T follicular helper cell (primary cell): Measurements from ENCODE around the gene FAM24A.
A peak's percentile ranks its signal among the peaks of the same experiment; 100 is the strongest.
"Not testable (repeated sequence)": the region's sequence is repeated elsewhere in the genome, so short reads cannot be mapped to it uniquely, and the experiment has no call there.

Experiments used
- DNase-seq: peaks from one replicate; pipeline ENCODE4 v3.0.0-alpha.2; 2020; ENCODE audit warnings: low read depth
- total RNA-seq, 2 experiments: gene quantifications; one replicate each; lab custom pipeline; 2026; lab: John Stamatoyannopoulos, UW

FAM24A gene, protein sequence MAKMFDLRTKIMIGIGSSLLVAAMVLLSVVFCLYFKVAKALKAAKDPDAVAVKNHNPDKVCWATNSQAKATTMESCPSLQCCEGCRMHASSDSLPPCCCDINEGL
- 0 reads per million in 2 experiments for total RNA-seq

DNA sequence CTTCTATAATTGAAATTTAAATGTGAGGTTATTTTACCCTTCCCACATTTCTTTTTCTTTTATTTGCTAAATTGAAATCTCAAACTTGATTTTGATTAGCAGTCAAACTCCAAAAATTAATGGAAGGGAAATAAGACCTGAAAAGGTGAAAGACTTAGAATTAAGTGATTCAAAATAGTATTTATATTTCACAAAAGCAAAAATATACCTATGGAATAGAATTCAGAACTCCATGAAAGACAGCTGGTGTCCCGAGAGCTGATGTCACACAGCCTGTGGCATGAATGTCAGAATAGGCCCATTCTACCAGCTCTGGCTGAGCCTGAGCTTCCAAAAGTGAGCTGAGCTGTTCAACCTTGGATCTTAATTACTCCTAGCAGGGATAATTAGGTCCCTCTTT, at the start of gene FAM24A:
Gene FAM24A, plus strand, starts transcription at position 301 of the 400 bp plus-strand sequence. CDS start 1,025 bp downstream, outside the sequence.
- no peak for DNase-seq

GRCh38 chr10:122861711-122862161, 48.7 kb upstream of the FAM24A start:
- no peak for DNase-seq

- no peak for DNase-seq
Observed at GRCh38 chr10:122863216-122864193, 46.9 kb upstream of the FAM24A start.

DNA sequence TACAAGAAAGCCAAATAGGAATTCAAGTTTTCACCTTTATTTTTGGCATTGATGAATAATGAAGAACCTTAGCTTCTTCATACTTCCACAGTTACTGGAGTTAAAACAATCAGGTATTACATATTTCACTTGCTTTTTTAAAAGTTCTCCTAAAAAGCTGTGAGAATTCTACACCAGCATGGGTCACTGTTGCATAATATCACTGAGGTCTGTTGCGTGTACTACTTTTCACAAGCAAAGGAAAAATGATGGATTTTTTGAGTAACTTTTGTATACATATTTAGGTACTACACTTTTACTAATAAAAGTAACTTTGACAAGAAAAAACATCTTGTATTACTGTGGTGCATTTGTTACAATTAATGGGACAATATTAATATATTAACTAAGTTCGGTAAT, 46.2 kb upstream of the FAM24A start:
- no peak for DNase-seq

- DNase-seq, result no peak
Observed at GRCh38 chr10:122864901-122865300, 45.5 kb upstream of the FAM24A start.

DNA sequence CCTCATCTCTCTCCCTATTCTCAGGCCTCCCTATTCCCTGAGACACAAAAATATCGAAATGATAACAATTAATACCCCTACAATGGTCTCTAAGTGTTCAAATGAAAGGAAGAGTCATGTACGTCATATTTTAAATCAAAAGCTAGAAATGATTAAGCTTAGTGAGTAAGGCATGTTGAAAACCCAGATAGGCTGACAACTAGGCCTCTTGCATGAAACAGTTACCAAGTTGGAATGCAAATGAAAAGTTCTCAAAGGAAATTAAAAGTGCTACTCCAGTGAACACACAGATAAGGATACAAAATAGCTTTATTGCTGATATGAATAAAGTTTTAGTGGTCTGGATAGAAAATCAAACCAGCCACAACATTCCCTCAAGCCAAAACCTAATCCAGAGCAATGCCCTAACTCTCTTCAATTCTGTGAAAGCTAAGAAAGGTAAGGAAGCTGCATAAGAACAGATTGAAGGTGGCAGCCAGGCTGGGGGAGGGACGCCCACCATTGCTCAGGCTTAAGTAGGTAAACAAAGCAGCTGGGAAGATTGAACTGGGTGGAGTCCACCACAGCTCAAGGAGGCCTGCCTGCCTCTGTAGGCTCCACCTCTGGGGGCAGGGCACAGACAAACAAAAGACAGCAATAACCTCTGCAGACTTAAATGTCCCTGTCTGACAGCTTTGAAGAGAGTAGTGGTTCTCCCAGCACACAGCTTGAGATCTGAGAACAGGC, 43.5 kb upstream of the FAM24A start:
- DNase-seq, result not testable (repeated sequence)

DNA sequence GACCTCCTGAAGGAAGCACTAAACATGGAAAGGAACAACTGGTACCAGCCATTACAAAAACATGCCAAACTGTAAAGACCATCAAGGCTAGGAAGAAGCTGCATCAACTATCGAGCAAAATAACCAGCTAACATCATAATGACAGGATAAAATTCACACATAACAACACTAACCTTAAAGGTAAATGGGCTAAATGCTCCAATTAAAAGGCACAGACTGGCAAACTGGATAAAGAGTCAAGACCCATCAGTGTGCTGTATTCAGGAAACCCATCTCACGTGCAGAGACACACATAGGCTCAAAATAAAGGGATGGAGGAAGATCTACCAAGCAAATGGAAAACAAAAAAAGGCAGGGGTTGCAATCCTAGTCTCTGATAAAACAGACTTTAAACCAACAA, 41.6 kb upstream of the FAM24A start:
- DNase-seq, result not testable (repeated sequence)

DNA sequence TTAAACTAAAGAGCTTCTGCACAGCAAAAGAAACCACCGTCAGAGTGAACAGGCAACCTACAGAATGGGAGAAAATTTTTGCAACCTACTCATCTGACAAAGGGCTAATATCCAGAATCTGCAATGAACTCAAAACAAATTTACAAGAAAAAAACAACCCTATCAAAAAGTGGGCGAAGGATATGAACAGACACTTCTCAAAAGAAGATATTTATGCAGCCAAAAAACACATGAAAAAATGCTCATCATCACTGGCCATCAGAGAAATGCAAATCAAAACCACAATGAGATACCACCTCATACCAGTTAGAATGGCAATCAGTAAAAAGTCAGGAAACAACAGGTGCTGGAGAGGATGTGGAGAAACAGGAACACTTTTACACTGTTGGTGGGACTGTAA, 38.5 kb upstream of the FAM24A start:
- not testable (repeated sequence) for DNase-seq

GRCh38 chr10:122875843-122876466, 34.5 kb upstream of the FAM24A start:
- no peak for DNase-seq

GRCh38 chr10:122876467-122876855, 33.9 kb upstream of the FAM24A start:
- no peak for DNase-seq

- no peak for DNase-seq
Observed at GRCh38 chr10:122877264-122877663, 33.1 kb upstream of the FAM24A start.

DNA sequence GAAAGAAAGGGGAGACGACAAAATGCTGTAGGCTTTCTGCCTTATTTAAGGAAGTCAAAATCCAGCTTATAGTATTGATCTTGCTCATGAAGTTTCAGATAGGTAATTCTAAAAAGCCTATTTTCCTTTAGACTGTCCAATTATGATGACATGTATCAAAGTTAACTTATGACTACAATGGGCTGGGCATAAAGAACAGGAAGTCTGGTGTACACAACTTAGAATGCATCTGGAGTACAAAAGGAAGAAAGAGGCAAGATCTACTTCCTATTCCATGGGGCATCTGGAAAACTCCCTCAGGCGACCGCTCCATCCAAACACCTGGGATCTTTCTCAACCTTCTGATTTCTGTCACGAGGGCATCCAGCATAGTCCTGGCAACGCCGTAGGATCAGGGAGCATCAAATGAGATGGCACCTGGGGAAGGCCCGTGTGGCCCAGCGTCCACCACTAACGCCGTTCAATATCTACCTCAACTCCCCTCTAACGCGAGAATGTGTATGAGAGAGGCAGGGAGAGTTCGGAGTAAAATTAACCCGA, 31.5 kb upstream of the FAM24A start:
- no peak for DNase-seq

- DNase-seq, result peak; percentile 92
Observed at GRCh38 chr10:122879339-122880273, 30.8 kb upstream of the FAM24A start, which contains the start of gene FAM24B. TSS of gene FAM24B (minus strand) at chr10:122879581. CDS start at chr10:122850515, 29,066 bp downstream.

DNA sequence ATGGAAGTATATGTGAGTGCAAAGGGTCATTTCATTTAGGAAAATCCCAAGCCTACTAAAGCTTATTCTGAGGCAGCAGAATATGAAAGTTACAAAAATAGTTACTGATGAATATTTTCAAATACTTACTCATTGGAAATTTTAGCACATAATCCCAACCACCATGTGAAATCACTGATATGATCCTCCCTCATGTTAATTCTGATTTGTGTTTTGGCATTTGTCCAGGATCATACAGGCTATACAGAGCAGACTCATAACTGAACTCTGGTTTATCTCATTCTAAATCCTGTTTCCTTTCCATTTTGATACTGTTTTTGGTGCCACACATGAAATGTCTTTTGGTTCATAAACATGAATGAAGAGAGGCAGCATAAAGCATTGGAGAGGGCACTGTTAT, 27.6 kb upstream of the FAM24A start:
- no peak for DNase-seq

DNA sequence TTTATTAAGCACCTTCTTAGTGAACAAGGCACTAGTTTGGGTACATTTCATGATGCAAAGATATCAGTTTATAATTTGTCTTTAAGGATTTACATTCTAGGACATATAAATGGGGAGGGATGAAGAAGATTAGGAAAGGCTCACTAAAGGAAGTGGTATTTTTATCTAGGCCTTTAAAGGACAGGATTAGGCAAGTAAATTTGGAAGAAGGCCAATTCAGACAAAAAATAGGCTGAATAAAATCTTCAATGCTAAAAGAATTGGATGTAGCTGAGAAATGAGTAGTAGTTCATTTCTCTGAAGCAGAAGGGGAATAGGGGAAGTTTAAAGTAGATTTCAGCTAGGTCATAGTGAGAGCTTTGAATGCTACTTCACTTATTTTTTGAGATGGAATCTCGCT, 26.2 kb upstream of the FAM24A start:
- no peak for DNase-seq

DNA sequence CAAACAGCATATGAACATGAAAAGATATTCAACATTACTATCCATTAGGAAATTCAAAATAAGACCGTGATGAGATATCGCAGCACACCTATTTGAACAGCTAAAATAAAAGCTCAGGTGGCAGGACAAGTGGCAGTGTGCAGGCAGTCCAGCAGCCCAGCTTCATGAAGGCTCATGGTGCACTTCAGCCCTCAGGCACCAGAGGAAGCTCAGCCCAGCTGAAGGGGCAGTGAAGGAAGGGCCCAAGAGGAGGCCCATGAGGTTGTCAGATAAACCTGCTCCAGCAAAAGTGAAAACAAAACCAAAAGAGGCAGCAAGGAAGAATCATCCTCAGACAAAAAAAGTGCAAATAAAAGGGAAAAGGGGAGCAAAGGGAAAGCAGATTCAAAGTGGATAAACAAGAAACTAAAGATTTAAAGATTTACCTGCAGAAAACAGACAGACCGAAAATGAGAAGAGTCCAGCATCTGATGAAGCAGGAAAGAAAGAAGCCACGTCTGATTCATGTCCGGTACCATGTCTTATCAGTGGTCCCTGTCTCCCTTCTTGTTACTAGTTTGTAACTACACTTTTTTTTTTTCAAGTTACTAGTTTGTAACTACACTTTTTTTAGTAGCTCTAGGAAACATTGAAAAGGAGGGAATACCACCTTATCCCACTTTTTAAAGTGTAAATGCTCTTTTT, 16.0 kb upstream of the FAM24A start:
- DNase-seq, result no peak

- not testable (repeated sequence) for DNase-seq
Observed at GRCh38 chr10:122903861-122904260, 6.5 kb upstream of the FAM24A start.

GRCh38 chr10:122911889-122912484, 1.6 kb downstream of the FAM24A start:
- peak; percentile 12 for DNase-seq

- DNase-seq, result no peak
Observed at GRCh38 chr10:122915700-122916099, 5.3 kb downstream of the FAM24A start.
